Liver (tissue), 9 donors: ENCODE results near the gene FETUB. TPM values are rescaled to one million over a fixed set of nuclear protein-coding genes. Genes with fewer than 3 reads are reported as not detected.

Experiments
- DNase-seq: peaks from one replicate; pipeline ENCODE4 v3.0.0-alpha.2; 2017; ENCODE audit warnings: low spot score
- H3K27ac ChIP-seq, 2 donors: one replicate each; pipeline ENCODE4 v1.7.0; 2013; ENCODE audit warnings: inconsistent platforms in 2 of 2, low read length in 2 of 2, control low read depth in 1 of 2, low read depth in 1 of 2, mild to moderate bottlenecking in 1 of 2
- H3K27me3 ChIP-seq, 4 donors: one replicate each; pipeline versions ENCODE4 v1.6.1 to v1.7.0; 2013; ENCODE audit warnings: low read length in 3 of 4, inconsistent platforms in 1 of 4, mild to moderate bottlenecking in 1 of 4, moderate library complexity in 1 of 4; ENCODE audit not compliant: control insufficient read depth in 4 of 4, insufficient read depth in 4 of 4
- H3K36me3 ChIP-seq, 4 donors: one replicate each; pipeline versions ENCODE4 v1.6.1 to v1.7.0; 2013; ENCODE audit warnings: low read length in 3 of 4, mild to moderate bottlenecking in 3 of 4, low read depth in 1 of 4, moderate library complexity in 1 of 4; ENCODE audit not compliant: control insufficient read depth in 4 of 4, insufficient read depth in 3 of 4
- H3K4me1 ChIP-seq, 4 donors: one replicate each; pipeline versions ENCODE4 v1.6.1 to v1.7.0; 2013; ENCODE audit warnings: low read length in 3 of 4, mild to moderate bottlenecking in 3 of 4, moderate library complexity in 1 of 4; ENCODE audit not compliant: control insufficient read depth in 4 of 4, insufficient read depth in 4 of 4
- H3K4me3 ChIP-seq, 3 donors: one replicate each; pipeline versions ENCODE4 v1.6.1 to v1.7.0; 2013; ENCODE audit warnings: low read length in 3 of 3, control low read depth in 1 of 3, low read depth in 1 of 3, mild to moderate bottlenecking in 1 of 3
- H3K9ac ChIP-seq, 2 donors: one replicate each; pipeline ENCODE4 v1.7.0; 2013; ENCODE audit warnings: low read length in 2 of 2, mild to moderate bottlenecking in 2 of 2, moderate library complexity in 2 of 2, control low read depth in 1 of 2, low read depth in 1 of 2
- H3K9me3 ChIP-seq, 4 donors: one replicate each; pipeline versions ENCODE4 v1.6.1 to v1.7.0; 2013; ENCODE audit warnings: low read length in 3 of 4; ENCODE audit not compliant: control insufficient read depth in 4 of 4
- ATF3 ChIP-seq: IDR thresholded peaks from 2 replicates; pipeline ENCODE4 v1.6.1; 2016; ENCODE audit warnings: antibody characterized with exemption
- CTCF ChIP-seq: fragments of 150-350 bp; IDR thresholded peaks from 2 replicates; pipeline ENCODE4 v1.5.1; 2017; ENCODE audit warnings: improper control_type of control experiment, low read depth, low read length; ENCODE audit not compliant: missing input control
- EGR1 ChIP-seq, 2 donors: IDR thresholded peaks; 2 replicates each; pipeline ENCODE4 v1.6.1; 2016 to 2018; ENCODE audit warnings: antibody characterized with exemption in 2 of 2, low read depth in 2 of 2
- FOXA1 ChIP-seq: IDR thresholded peaks from 2 replicates; pipeline ENCODE4 v1.6.1; 2016; ENCODE audit warnings: antibody characterized with exemption
- FOXA2 ChIP-seq: IDR thresholded peaks from 2 replicates; pipeline ENCODE4 v1.6.1; 2016; ENCODE audit warnings: antibody characterized with exemption
- HNF4A ChIP-seq, 2 donors: conservative IDR thresholded peaks; 2 replicates each; pipeline ENCODE4 v1.6.1; 2016; ENCODE audit warnings: antibody characterized with exemption in 2 of 2, mild to moderate bottlenecking in 2 of 2
- HNF4G ChIP-seq: IDR thresholded peaks from 2 replicates; pipeline ENCODE4 v1.6.1; 2016; ENCODE audit warnings: antibody characterized with exemption
- JUND ChIP-seq, 2 donors: IDR thresholded peaks; 2 replicates each; pipeline ENCODE4 v1.6.1; 2016; ENCODE audit warnings: antibody characterized with exemption in 2 of 2
- MAX ChIP-seq: IDR thresholded peaks from 2 replicates; pipeline ENCODE4 v1.6.1; 2016; ENCODE audit warnings: antibody characterized with exemption
- NR2F2 ChIP-seq: IDR thresholded peaks from 2 replicates; pipeline ENCODE4 v1.6.1; 2016; ENCODE audit warnings: antibody characterized with exemption
- RXRA ChIP-seq, 2 donors: IDR thresholded peaks; 2 replicates each; pipeline ENCODE4 v1.6.1; 2017 to 2018; ENCODE audit warnings: antibody characterized with exemption in 2 of 2, mild to moderate bottlenecking in 1 of 2
- SP1 ChIP-seq: IDR thresholded peaks from 2 replicates; pipeline ENCODE4 v1.6.1; 2018; ENCODE audit warnings: antibody characterized with exemption, mild to moderate bottlenecking
- TAF1 ChIP-seq: conservative IDR thresholded peaks from 2 replicates; pipeline ENCODE4 v1.6.1; 2016; ENCODE audit warnings: antibody characterized with exemption, mild to moderate bottlenecking
- YY1 ChIP-seq: IDR thresholded peaks from 2 replicates; pipeline ENCODE4 v1.6.1; 2016; ENCODE audit warnings: antibody characterized with exemption, mild to moderate bottlenecking
- ZBTB33 ChIP-seq: IDR thresholded peaks from 2 replicates; pipeline ENCODE4 v1.6.1; 2016; ENCODE audit warnings: antibody characterized with exemption
- WGBS: extraction: QIAGEN DNeasy Blood & Tissue Kit; methylation state at CpG from one replicate; pipeline ENCODE4 v1.1.7; 2013; 5-methylcytosine and 5-hydroxymethylcytosine counted together
- polyA plus RNA-seq, 2 donors: library from polyadenylated mRNA; stranded (reverse) in 1 of 2; unstranded in 1 of 2; fragments of 200-250 nt in 1 of 2; fragments of >200 nt in 1 of 2; fragmentation: Nextera tagmentation in 1 of 2; extraction: Ambion mirVana in 1 of 2; gene quantifications; one replicate each; pipeline versions ENCODE4 v1.2.1 to v1.2.3, GENCODE V29; 2013 to 2015
- total RNA-seq, 2 donors: library from RNA; depleted of rRNA; stranded (reverse); fragments of >200 nt; gene quantifications; one replicate each; pipeline ENCODE4 v1.2.3, GENCODE V29; 2014
- donor health status: healthy.
- donor health status: healthy.
- donor health status: healthy.
- donor health status: healthy.
- donor health status: healthy.

Gene FETUB
- total and polyA plus RNA-seq, 4 donors: 3.1 to 28.6 (median 9.4) TPM

- Histone ChIP-seq H3K9ac (no peak overlapping the region), H3K27me3 (no peaks in the 10 kb centered on the region), H3K27ac (no peak overlapping the region), H3K9me3 (no peaks in the 10 kb centered on the region), H3K4me1 (peaks cover 2 to 45% (median 26%) of the 10 kb centered on the region in 4 donors), H3K36me3 (peaks cover 0 to 44% (median 21%) of the 10 kb centered on the region in 4 donors), H3K4me3 (no peak overlapping the region)
- peak in 1 of 2 donors; percentile 11 for TF ChIP-seq HNF4A (conservative IDR thresholded peaks at IDR 0.05)
- no peak for TF ChIP-seq RXRA (IDR thresholded peaks at IDR 0.05)
- 49% methylated on average over 3 of the region's 3 CpGs for WGBS
- no peak for DNase-seq
Observed at GRCh38 chr3:186644683-186645082, 4.5 kb downstream of the FETUB start.

GRCh38 chr3:186646106-186646505 is 5.9 kb downstream of the FETUB start:
- Histone ChIP-seq H3K4me1 (peaks cover 0 to 35% (median 18%) of the 10 kb centered on the region in 4 donors), H3K27me3 (no peaks in the 10 kb centered on the region), H3K9me3 (no peaks in the 10 kb centered on the region), H3K4me3 (no peak overlapping the region), H3K9ac (no peak overlapping the region), H3K27ac (no peak overlapping the region), H3K36me3 (peaks cover 0 to 52% (median 24%) of the 10 kb centered on the region in 4 donors)
- TF ChIP-seq FOXA1 (no peak), SP1 (no peak), YY1 (no peak), ZBTB33 (no peak), JUND (IDR thresholded peaks at IDR 0.05) (no peak)
- WGBS: 96% methylated on average over 4 of the region's 4 CpGs
- DNase-seq: no peak

GRCh38 chr3:186646841-186647240 is 6.6 kb downstream of the FETUB start:
- no peaks in the 10 kb centered on the region for H3K27me3 ChIP-seq
- DNase-seq: no peak
- H3K27ac ChIP-seq: no peak overlapping the region
- peaks cover 0 to 59% (median 31%) of the 10 kb centered on the region in 4 donors for H3K36me3 ChIP-seq
- no peak for TF ChIP-seq RXRA (IDR thresholded peaks at IDR 0.05)
- TF ChIP-seq MAX: no peak
- TF ChIP-seq NR2F2: no peak
- no peak for TF ChIP-seq TAF1
- no peak for TF ChIP-seq SP1
- no peak for TF ChIP-seq EGR1 (IDR thresholded peaks at IDR 0.05; ENCODE audit: low read depth in 2 of 2)
- no peak for TF ChIP-seq HNF4G
- no peak for TF ChIP-seq ATF3
- TF ChIP-seq JUND (IDR thresholded peaks at IDR 0.05): no peak
- TF ChIP-seq CTCF: no peak
- no peak for TF ChIP-seq FOXA2
- TF ChIP-seq HNF4A (conservative IDR thresholded peaks at IDR 0.05): no peak
- peaks cover 0 to 30% (median 17%) of the 10 kb centered on the region in 4 donors for H3K4me1 ChIP-seq
- no peak overlapping the region for H3K4me3 ChIP-seq
- WGBS: 86% methylated on average over 1 of the region's 1 CpG
- peaks cover 0 to 5% (median under 1%) of the 10 kb centered on the region in 4 donors for H3K9me3 ChIP-seq
- H3K9ac ChIP-seq: no peak overlapping the region
